GM23248 (cell line): Measurements from ENCODE around the gene ANGPTL2.

ENCODE experiments used
- EZH2 ChIP-seq: fragments of 200-600 bp; sonication (generic); IDR thresholded peaks from 2 replicates; pipeline ENCODE4 v1.6.1; 2018; ENCODE audit warnings: antibody characterized with exemption, mild to moderate bottlenecking; ENCODE audit not compliant: insufficient read depth, poor library complexity, severe bottlenecking
- EZH2phosphoT487 ChIP-seq: fragments of 200-600 bp; sonication (generic); IDR thresholded peaks from 2 replicates; pipeline ENCODE4 v1.6.1; 2018; ENCODE audit warnings: antibody characterized with exemption, moderate library complexity, mild to moderate bottlenecking, low read depth; ENCODE audit not compliant: insufficient read depth

- TF ChIP-seq EZH2 (no peak), EZH2phosphoT487 (no peak)
These were observed 39.8 kb upstream of the ANGPTL2 start for GRCh38 chr9:127162046-127162863.
